Airway epithelial cell (primary cell): ENCODE results near the gene ASB11. TPM values are rescaled to one million over a fixed set of nuclear protein-coding genes. Genes with fewer than 3 reads are reported as not detected.

Experiments
- total RNA-seq: library from RNA; depleted of rRNA; stranded (reverse); fragments of >200 nt; gene quantifications from 2 replicates; pipeline ENCODE4 v1.2.3, GENCODE V29; 2015

ASB11 gene, protein sequence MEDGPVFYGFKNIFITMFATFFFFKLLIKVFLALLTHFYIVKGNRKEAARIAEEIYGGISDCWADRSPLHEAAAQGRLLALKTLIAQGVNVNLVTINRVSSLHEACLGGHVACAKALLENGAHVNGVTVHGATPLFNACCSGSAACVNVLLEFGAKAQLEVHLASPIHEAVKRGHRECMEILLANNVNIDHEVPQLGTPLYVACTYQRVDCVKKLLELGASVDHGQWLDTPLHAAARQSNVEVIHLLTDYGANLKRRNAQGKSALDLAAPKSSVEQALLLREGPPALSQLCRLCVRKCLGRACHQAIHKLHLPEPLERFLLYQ
- total RNA-seq: not detected in 2 replicates

DNA sequence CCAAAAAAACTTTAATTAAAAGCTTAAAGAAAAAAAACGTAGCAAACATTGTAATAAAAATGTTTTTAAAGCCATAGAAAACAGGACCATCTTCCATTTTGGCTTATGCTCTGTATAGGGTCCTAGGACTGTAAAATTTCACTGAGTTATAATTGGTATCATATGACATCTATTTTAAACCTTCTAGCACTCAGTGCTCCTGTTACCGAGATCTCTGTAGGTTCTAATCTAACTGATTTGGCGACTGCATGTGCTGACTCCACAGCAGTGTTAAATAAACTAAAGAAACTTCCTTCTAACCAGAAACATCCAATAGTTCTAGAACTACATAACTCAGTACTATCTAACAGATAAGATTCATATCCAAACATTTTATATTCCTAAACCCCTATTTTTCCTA lies at the start of gene ASB11:
TSS of gene ASB11 (minus strand) at position 132 of the 400 bp plus-strand sequence. CDS start at position 97, 35 bp downstream.

DNA sequence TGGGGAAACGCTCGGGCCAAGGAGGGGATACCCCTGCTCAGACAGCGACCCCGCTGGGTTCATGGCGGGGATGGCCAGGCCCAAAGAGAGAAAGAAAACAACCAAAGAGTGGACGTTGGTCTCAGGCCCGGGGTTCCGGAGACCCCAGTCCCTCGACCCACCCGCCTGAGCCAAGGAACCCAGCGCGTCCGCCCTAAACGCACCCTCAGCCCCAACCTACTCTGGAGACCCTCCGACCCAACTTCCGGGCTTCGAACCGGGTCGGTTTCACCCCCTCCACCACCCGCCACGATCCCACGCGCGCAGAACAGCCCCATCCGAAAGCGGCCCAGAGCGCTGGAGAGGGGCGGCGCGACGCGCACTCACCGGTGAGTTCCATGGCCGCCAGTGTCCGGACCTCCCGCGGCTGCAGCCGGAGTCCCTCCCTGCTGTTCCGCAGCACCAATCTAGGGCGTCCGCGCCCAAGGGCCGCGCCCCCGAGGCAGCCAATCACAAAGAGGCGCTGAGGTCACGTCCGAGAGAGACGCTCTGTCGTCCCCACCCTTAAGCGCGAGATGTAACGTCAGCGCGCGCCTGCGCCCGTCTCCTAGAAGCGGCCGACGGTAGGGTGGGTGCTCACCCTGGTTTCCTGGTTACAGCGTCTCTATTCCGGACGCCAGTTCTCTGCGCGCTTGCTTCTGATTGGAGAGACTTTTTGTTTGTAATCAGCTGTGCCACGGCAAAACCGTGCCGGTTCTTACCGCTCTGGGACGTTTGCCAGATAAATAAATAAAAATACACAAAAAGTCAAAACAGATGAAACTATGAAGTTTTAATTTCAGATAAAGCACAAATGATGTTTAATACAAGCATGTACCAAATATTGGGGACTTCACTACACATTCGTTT lies 19.9 kb upstream of the ASB11 start, which contains the start of gene PIGA:
TSS of gene PIGA (minus strand) at position 389 of the 888 bp plus-strand sequence. CDS start 3,593 bp downstream, outside the sequence.

DNA sequence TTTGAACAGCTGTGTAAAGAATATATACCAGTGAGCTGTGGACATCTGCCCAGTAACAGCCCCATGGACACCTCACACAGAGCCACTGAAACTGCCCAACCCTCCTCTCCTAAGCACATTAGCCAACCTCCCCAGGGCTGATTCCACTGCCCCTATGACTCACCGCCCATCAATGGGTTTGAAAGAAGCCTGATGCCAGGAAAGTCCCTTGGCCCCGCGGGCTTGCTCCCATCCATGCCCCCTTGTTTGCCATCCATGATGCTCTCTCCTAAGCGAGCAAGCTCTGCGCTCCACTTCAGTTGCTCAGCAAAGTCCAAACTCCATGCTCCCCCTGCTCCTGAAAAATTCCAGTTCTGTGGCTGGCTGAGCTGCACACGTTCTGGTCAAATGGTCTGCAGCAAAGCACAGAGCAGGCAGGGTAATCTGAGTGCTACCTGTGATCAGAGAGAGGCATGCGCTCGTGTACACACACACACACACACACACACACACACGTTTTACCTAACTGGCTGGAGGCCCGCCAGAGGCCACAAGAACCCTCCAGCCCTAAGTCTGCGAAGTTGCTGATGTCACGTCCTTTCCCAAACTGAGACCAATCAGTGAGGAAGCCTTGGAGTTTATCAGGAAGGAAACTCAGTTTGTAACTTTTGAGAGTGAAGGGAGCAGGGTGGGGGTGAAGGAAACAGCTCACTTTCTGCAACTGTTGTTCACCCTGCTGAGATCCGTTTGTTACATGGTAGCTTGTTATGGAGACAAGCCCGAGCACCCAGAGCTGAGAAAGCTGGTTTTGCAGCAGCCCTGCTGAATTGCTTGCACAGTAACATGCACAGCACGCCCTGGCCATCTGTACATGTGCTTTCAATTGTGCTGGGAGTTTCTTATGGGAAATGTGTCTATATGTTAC lies 45.6 kb downstream of the ASB11 start, which contains the start of gene ASB9:
TSS of gene ASB9 (minus strand) at position 466 of the 904 bp plus-strand sequence. CDS start at position 257, 209 bp downstream.

Other genes with a start within 250 kb of the ASB11 start
- 1.3 and 2.6 TPM in 2 replicates for gene ASB9, start 45.6 kb downstream of the ASB11 start, total RNA-seq
- 10.7 and 12.4 TPM in 2 replicates for gene PIGA, start 19.9 kb upstream of the ASB11 start, total RNA-seq
- gene VEGFD, start 68.8 kb upstream of the ASB11 start, total RNA-seq: 0.07 TPM in 1 of 2 replicates, not detected in the other
- gene PIR, start 177.7 kb upstream of the ASB11 start, total RNA-seq: 32.9 and 53.9 TPM in 2 replicates
- 0.07 TPM in 1 of 2 replicates, not detected in the other for gene BMX, start 185.2 kb upstream of the ASB11 start, total RNA-seq